ENCODE results near the gene SLC39A2.

Gene SLC39A2

GRCh38 chr14:21047378-21047781, 48.3 kb downstream of the SLC39A2 start:
- no peak for DNase-seq (ENCODE audit: low spot score)

DNA sequence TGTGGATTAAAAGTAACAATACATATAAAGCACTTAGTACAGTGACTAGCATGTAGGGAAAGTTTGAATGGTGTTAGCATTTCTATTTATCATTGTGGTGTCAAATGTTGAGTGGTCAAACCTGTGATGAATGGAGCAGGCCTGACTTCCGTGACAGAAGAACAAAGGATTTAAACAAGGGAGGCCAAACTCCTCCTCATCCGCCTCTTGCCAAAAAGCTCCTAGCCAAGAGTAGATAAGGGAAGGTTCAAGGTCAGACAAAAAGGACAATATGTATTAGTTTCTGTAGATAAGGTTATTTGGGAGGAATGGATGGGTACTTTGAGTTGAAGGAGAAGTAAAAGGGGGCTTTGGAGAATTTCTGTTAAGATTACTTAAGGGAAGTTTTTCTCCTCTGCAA, 49.5 kb downstream of the SLC39A2 start:
- no peak for DNase-seq (ENCODE audit: low spot score)

GRCh38 chr14:21049271-21049673, 50.2 kb downstream of the SLC39A2 start:
- DNase-seq (ENCODE audit: low spot score) = no peak

DNA sequence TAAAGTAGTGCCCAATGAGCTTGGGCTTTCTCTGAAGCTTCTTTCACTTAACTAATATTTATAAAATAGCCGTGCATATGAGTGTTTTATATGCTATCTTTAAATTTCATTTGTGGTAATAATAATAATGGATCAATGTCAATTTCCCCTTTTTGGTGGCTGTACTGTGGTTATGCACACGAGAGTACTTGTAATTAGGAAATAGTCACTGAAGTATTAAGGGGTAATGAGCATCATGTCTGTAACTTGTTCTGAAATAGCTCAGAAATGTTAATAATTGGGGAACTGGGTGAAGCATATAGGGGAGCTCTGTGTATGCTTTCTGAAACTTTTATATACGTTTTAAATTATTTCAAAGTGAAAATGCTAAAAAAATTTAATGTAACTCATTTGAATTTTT, 51.5 kb downstream of the SLC39A2 start:
- DNase-seq (ENCODE audit: low spot score) = no peak
